Measurements from ENCODE around the gene CLNK. TPM values are rescaled to one million over a fixed set of nuclear protein-coding genes. Genes with fewer than 3 reads are reported as not detected.

The CLNK gene
- total and polyA plus RNA-seq, 2 of the 8 experiments (the other 6 are each of a cell fraction or from before 2014, with no cell fraction given) = not detected

- TF ChIP-seq, protein P1, sequence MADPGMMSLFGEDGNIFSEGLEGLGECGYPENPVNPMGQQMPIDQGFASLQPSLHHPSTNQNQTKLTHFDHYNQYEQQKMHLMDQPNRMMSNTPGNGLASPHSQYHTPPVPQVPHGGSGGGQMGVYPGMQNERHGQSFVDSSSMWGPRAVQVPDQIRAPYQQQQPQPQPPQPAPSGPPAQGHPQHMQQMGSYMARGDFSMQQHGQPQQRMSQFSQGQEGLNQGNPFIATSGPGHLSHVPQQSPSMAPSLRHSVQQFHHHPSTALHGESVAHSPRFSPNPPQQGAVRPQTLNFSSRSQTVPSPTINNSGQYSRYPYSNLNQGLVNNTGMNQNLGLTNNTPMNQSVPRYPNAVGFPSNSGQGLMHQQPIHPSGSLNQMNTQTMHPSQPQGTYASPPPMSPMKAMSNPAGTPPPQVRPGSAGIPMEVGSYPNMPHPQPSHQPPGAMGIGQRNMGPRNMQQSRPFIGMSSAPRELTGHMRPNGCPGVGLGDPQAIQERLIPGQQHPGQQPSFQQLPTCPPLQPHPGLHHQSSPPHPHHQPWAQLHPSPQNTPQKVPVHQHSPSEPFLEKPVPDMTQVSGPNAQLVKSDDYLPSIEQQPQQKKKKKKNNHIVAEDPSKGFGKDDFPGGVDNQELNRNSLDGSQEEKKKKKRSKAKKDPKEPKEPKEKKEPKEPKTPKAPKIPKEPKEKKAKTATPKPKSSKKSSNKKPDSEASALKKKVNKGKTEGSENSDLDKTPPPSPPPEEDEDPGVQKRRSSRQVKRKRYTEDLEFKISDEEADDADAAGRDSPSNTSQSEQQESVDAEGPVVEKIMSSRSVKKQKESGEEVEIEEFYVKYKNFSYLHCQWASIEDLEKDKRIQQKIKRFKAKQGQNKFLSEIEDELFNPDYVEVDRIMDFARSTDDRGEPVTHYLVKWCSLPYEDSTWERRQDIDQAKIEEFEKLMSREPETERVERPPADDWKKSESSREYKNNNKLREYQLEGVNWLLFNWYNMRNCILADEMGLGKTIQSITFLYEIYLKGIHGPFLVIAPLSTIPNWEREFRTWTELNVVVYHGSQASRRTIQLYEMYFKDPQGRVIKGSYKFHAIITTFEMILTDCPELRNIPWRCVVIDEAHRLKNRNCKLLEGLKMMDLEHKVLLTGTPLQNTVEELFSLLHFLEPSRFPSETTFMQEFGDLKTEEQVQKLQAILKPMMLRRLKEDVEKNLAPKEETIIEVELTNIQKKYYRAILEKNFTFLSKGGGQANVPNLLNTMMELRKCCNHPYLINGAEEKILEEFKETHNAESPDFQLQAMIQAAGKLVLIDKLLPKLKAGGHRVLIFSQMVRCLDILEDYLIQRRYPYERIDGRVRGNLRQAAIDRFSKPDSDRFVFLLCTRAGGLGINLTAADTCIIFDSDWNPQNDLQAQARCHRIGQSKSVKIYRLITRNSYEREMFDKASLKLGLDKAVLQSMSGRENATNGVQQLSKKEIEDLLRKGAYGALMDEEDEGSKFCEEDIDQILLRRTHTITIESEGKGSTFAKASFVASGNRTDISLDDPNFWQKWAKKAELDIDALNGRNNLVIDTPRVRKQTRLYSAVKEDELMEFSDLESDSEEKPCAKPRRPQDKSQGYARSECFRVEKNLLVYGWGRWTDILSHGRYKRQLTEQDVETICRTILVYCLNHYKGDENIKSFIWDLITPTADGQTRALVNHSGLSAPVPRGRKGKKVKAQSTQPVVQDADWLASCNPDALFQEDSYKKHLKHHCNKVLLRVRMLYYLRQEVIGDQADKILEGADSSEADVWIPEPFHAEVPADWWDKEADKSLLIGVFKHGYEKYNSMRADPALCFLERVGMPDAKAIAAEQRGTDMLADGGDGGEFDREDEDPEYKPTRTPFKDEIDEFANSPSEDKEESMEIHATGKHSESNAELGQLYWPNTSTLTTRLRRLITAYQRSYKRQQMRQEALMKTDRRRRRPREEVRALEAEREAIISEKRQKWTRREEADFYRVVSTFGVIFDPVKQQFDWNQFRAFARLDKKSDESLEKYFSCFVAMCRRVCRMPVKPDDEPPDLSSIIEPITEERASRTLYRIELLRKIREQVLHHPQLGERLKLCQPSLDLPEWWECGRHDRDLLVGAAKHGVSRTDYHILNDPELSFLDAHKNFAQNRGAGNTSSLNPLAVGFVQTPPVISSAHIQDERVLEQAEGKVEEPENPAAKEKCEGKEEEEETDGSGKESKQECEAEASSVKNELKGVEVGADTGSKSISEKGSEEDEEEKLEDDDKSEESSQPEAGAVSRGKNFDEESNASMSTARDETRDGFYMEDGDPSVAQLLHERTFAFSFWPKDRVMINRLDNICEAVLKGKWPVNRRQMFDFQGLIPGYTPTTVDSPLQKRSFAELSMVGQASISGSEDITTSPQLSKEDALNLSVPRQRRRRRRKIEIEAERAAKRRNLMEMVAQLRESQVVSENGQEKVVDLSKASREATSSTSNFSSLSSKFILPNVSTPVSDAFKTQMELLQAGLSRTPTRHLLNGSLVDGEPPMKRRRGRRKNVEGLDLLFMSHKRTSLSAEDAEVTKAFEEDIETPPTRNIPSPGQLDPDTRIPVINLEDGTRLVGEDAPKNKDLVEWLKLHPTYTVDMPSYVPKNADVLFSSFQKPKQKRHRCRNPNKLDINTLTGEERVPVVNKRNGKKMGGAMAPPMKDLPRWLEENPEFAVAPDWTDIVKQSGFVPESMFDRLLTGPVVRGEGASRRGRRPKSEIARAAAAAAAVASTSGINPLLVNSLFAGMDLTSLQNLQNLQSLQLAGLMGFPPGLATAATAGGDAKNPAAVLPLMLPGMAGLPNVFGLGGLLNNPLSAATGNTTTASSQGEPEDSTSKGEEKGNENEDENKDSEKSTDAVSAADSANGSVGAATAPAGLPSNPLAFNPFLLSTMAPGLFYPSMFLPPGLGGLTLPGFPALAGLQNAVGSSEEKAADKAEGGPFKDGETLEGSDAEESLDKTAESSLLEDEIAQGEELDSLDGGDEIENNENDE (IDR thresholded peaks at IDR 0.05; ENCODE audit: insufficient replicate concordance, low read length) = no peak
- no peak for TF ChIP-seq CEBPB (IDR thresholded peaks at IDR 0.05; ENCODE audit: low read depth, low read length)
- no peak for TF ChIP-seq CTBP2 (IDR thresholded peaks at IDR 0.05; ENCODE audit: borderline replicate concordance, insufficient read depth, insufficient read length, low read length)
- no peak for TF ChIP-seq HDAC6 (IDR thresholded peaks at IDR 0.05; ENCODE audit: low read depth, low read length)
Measured at GRCh38 chr4:10569491-10569890, 115.1 kb downstream of the CLNK start (continued).
